Bronchial epithelial cell (primary cell): ENCODE data around the gene SULF2. TPM values are rescaled to one million over a fixed set of nuclear protein-coding genes. Genes with fewer than 3 reads are reported as not detected.
A peak's percentile ranks its signal among the peaks of the same experiment; 100 is the strongest.

Experiments
- DNase-seq: peaks from one replicate; pipeline ENCODE4 v3.0.0-alpha.2; 2010; ENCODE audit warnings: low read depth
- FAIRE-seq: peaks from 2 replicates; lab custom pipeline; 2011; peaks lifted over from hg19 to GRCh38; lab: Jason Lieb, UNC
- H3K27me3 ChIP-seq: 2 replicates; pipeline ENCODE4 v1.5.1; 2011; ENCODE audit warnings: low read length; ENCODE audit not compliant: control insufficient read depth, insufficient read depth
- H3K36me3 ChIP-seq: 2 replicates; pipeline ENCODE4 v1.5.1; 2011; ENCODE audit warnings: low read length; ENCODE audit not compliant: control insufficient read depth, insufficient read depth
- H3K4me3 ChIP-seq: 2 replicates; pipeline ENCODE4 v1.5.1; 2011; ENCODE audit warnings: mild to moderate bottlenecking, low read depth, low read length, control low read depth
- CTCF ChIP-seq: IDR thresholded peaks from 2 replicates; pipeline ENCODE4 v1.5.1; 2011; ENCODE audit warnings: mild to moderate bottlenecking, moderate library complexity, low read length, control low read depth, inconsistent platforms; ENCODE audit not compliant: insufficient read depth, severe bottlenecking
- total RNA-seq: library from RNA; depleted of rRNA; stranded (reverse); fragments of >200 nt; gene quantifications from 2 replicates; pipeline ENCODE4 v1.2.1, GENCODE V29; 2014

Gene SULF2
- total RNA-seq, 1 donor from 2014 or later: 31.6 TPM

- DNase-seq: no peak
- Histone ChIP-seq H3K27me3 (no peaks in the 10 kb centered on the region), H3K4me3 (no peak overlapping the region), H3K36me3 (peaks cover 1% of the 10 kb centered on the region)
- TF ChIP-seq CTCF: no peak
- peak; percentile 23 for FAIRE-seq
Measured at GRCh38 chr20:47743671-47744070, 41.6 kb downstream of the SULF2 start.

DNA sequence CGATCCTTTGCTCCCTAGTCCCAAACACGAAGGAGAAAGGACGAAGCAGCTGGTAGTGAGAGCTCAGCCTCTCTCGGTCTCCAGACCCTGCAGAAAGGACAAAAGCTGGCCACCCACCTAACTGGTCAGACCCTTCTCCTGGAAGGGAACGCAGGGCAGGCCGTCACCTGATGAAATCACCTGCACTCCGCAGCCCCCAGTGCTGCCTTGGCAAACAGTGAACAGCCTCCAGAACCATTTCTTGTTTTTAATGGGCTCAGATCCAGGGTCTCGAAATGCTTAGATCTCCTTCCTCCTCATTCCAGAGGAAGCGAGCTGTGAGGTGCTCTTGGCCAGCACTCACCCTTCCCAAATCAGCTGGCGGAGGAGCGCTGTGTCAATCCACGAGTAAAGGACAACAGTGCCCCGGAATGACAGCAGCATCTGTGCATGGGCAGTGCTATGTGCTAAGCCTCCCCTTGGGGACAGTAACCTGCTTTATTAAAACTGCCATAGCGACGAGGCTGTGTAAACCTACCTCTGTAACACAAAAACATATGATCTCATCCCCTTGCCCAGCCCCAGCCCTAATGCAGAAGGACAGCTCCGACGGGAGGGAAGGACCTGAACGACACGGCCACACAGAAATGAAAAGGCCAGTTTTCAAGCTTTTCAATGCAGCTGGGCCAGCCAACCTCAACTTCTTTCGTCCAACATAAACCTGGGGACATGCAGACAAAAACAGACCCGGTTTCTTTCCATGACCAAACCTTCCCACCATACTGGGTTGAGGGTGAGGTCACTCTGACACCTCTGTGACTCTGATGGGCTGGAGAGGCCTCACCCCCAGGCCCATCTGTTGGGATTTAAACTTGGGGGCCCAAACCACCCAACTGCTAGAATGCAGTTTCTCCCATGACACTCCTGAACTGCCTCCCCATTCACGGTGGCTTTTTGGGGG is 43.3 kb downstream of the SULF2 start:
- TF ChIP-seq CTCF: no peak
- Histone ChIP-seq H3K4me3 (no peak overlapping the region), H3K36me3 (peaks cover 1% of the 10 kb centered on the region), H3K27me3 (no peaks in the 10 kb centered on the region)
- DNase-seq: no peak
- no peak for FAIRE-seq

- Histone ChIP-seq H3K36me3 (peaks cover 1% of the 10 kb centered on the region), H3K27me3 (no peaks in the 10 kb centered on the region), H3K4me3 (no peak overlapping the region)
- no peak for TF ChIP-seq CTCF
- DNase-seq: no peak
- peak; percentile 86 for FAIRE-seq
Measured at GRCh38 chr20:47740862-47741184, 44.5 kb downstream of the SULF2 start.

GRCh38 chr20:47740121-47740861 is 45.0 kb downstream of the SULF2 start:
- no peaks in the 10 kb centered on the region for H3K27me3 ChIP-seq
- no peak for DNase-seq
- no peak overlapping the region for H3K4me3 ChIP-seq
- H3K36me3 ChIP-seq: peaks cover 3% of the 10 kb centered on the region
- FAIRE-seq: no peak
- TF ChIP-seq CTCF: no peak

GRCh38 chr20:47737923-47738322 is 47.4 kb downstream of the SULF2 start:
- peaks cover 3% of the 10 kb centered on the region for H3K36me3 ChIP-seq

More at GRCh38 chr20:47737923-47738322, 47.4 kb downstream of the SULF2 start:
- DNase-seq (no peak), FAIRE-seq (no peak)
- Histone ChIP-seq H3K4me3 (no peak overlapping the region), H3K27me3 (no peaks in the 10 kb centered on the region)
- TF ChIP-seq CTCF: no peak
